GM19193 (cell line): Measurements from ENCODE around the gene DEFB114.

Source experiments
- POLR2A ChIP-seq: IDR thresholded peaks from 4 replicates; pipeline ENCODE4 v1.6.1; 2011; ENCODE audit not compliant: insufficient read depth, insufficient read length; ENCODE audit errors: extremely low read depth

Gene DEFB114

GRCh38 chr6:49951926-49952325 lies 12.0 kb downstream of the DEFB114 start:
- TF ChIP-seq POLR2A: no peak

GRCh38 chr6:49950415-49950751 lies 13.6 kb downstream of the DEFB114 start:
- no peak for TF ChIP-seq POLR2A

GRCh38 chr6:49949062-49949461 lies 14.9 kb downstream of the DEFB114 start:
- TF ChIP-seq POLR2A: no peak

GRCh38 chr6:49946835-49947234 lies 17.1 kb downstream of the DEFB114 start:
- no peak for TF ChIP-seq POLR2A

GRCh38 chr6:49939993-49940498 lies 23.9 kb downstream of the DEFB114 start:
- no peak for TF ChIP-seq POLR2A

GRCh38 chr6:49937811-49938210 lies 26.2 kb downstream of the DEFB114 start:
- TF ChIP-seq POLR2A: no peak

GRCh38 chr6:49937017-49937416 lies 26.9 kb downstream of the DEFB114 start:
- TF ChIP-seq POLR2A: no peak

GRCh38 chr6:49935387-49935786 lies 28.6 kb downstream of the DEFB114 start:
- no peak for TF ChIP-seq POLR2A

- TF ChIP-seq POLR2A: no peak
Measured at GRCh38 chr6:49934770-49935169, 29.2 kb downstream of the DEFB114 start.

GRCh38 chr6:49933526-49933925 lies 30.4 kb downstream of the DEFB114 start:
- TF ChIP-seq POLR2A: no peak

- no peak for TF ChIP-seq POLR2A
Measured at GRCh38 chr6:49929340-49929739, 34.6 kb downstream of the DEFB114 start.

- TF ChIP-seq POLR2A: no peak
Measured at GRCh38 chr6:49923826-49924225, 40.1 kb downstream of the DEFB114 start.

GRCh38 chr6:49919935-49920644 lies 43.9 kb downstream of the DEFB114 start:
- no peak for TF ChIP-seq POLR2A

- TF ChIP-seq POLR2A: no peak
Measured at GRCh38 chr6:49919261-49919660, 44.7 kb downstream of the DEFB114 start.

- TF ChIP-seq POLR2A: no peak
Measured at GRCh38 chr6:49918787-49919186, 45.2 kb downstream of the DEFB114 start.

- no peak for TF ChIP-seq POLR2A
Measured at GRCh38 chr6:49915035-49915434, 48.9 kb downstream of the DEFB114 start.
